ENCODE measurements around the gene ANO4.

DNA sequence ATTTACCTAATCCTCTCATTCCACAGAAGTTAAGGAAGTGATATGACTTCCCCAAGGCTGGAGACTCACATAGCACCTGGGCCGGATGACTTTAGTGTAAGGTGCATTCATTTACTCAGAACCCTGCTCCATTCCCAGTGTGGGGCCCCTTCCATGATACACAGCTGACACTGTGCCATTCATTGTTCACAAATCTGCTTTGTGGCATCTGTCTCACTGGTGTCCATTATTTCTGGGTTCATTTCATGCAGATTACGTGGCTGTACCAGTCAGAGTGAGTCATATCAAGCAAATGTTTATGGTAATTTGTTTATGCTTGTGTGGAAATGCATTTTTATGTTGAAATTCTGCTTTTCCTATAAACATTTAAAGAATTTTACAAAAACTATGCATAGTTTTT lies 5.2 kb downstream of the ANO4 start:
- no peak for TF ChIP-seq POLR2A (IDR thresholded peaks at IDR 0.05)
- TF ChIP-seq, protein P1, sequence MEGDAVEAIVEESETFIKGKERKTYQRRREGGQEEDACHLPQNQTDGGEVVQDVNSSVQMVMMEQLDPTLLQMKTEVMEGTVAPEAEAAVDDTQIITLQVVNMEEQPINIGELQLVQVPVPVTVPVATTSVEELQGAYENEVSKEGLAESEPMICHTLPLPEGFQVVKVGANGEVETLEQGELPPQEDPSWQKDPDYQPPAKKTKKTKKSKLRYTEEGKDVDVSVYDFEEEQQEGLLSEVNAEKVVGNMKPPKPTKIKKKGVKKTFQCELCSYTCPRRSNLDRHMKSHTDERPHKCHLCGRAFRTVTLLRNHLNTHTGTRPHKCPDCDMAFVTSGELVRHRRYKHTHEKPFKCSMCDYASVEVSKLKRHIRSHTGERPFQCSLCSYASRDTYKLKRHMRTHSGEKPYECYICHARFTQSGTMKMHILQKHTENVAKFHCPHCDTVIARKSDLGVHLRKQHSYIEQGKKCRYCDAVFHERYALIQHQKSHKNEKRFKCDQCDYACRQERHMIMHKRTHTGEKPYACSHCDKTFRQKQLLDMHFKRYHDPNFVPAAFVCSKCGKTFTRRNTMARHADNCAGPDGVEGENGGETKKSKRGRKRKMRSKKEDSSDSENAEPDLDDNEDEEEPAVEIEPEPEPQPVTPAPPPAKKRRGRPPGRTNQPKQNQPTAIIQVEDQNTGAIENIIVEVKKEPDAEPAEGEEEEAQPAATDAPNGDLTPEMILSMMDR (IDR thresholded peaks at IDR 0.05), result no peak
